Endothelial cell of umbilical vein (primary cell): ENCODE results near the gene CHEK2. TPM values are rescaled to one million over a fixed set of nuclear protein-coding genes. Genes with fewer than 3 reads are reported as not detected.

Experiments used
- BruUV-seq: library from RNA; stranded (reverse); fragments of 400-500 nt; replicated peaks from 2 replicates; lab custom pipeline; 2021; lab: Mats Ljungman, UMichigan
- CTCF ChIA-PET: fragments of 300-600, 350-600 bp; sonication (Branson Sonifier 250); formaldehyde crosslinking; loops from one replicate; lab custom pipeline; 2021; ENCODE audit warnings: antibody characterized with exemption, inconsistent platforms; lab: Charles Lee
- POLR2A ChIA-PET: fragments of 300-600, 350-600 bp; sonication (Branson Sonifier 250); formaldehyde crosslinking; loops from one replicate; lab custom pipeline; 2021; ENCODE audit warnings: antibody characterized with exemption, inconsistent platforms; lab: Charles Lee
- DNase-seq: peaks from one replicate; pipeline ENCODE4 v3.0.0-alpha.2; 2011; ENCODE audit warnings: low read depth, low spot score
- FAIRE-seq: peaks from 2 replicates; lab custom pipeline; 2011; peaks lifted over from hg19 to GRCh38; lab: Jason Lieb, UNC
- H2AFZ ChIP-seq: 2 replicates; pipeline ENCODE4 v1.6.0; 2012; ENCODE audit warnings: low read depth, low read length, control low read depth, inconsistent platforms
- H3K27ac ChIP-seq: 2 replicates; pipeline ENCODE4 v1.5.1; 2011; ENCODE audit warnings: low read depth, mild to moderate bottlenecking, control low read depth, low read length, moderate library complexity; ENCODE audit not compliant: insufficient read depth
- H3K27me3 ChIP-seq, 2 experiments: 2 replicates each; pipeline versions ENCODE4 v1.6.0 to v1.6.1; 2011; ENCODE audit warnings: low read length in 2 of 2, mixed read lengths in 1 of 2; ENCODE audit not compliant: control insufficient read depth in 2 of 2, insufficient read depth in 2 of 2
- H3K36me3 ChIP-seq, 2 experiments: 2 replicates in 1 of 2; 3 replicates in 1 of 2; pipeline ENCODE4 v1.5.1; 2011; ENCODE audit warnings: low read length in 2 of 2, mild to moderate bottlenecking in 1 of 2, moderate library complexity in 1 of 2; ENCODE audit not compliant: control insufficient read depth in 2 of 2, insufficient read depth in 2 of 2; ENCODE audit errors: extremely low read depth in 1 of 2
- H3K4me1 ChIP-seq: 3 replicates; pipeline ENCODE4 v1.5.1; 2011; ENCODE audit warnings: mild to moderate bottlenecking, low read length; ENCODE audit not compliant: control insufficient read depth, insufficient read depth; ENCODE audit errors: extremely low read depth
- H3K4me2 ChIP-seq: 2 replicates; pipeline ENCODE4 v1.6.1; 2011; ENCODE audit warnings: low read length, control low read depth, mixed read lengths; ENCODE audit not compliant: insufficient read depth
- H3K4me3 ChIP-seq, 3 experiments: fragments of 200-600 bp in 1 of 3; sonication (generic), shearing (Covaris generic) in 1 of 3; replicated peaks in 1 of 3; 2 replicates each; pipeline ENCODE4 v1.5.1; 2011 to 2016; ENCODE audit warnings: control low read depth in 3 of 3, low read length in 3 of 3, mild to moderate bottlenecking in 2 of 3, inconsistent platforms in 1 of 3, low read depth in 1 of 3, moderate library complexity in 1 of 3; ENCODE audit not compliant: insufficient read depth in 1 of 3
- H3K79me2 ChIP-seq: 2 replicates; pipeline ENCODE4 v1.6.0; 2012; ENCODE audit warnings: low read length, inconsistent platforms; ENCODE audit not compliant: control insufficient read depth, insufficient read depth
- H3K9ac ChIP-seq: replicated peaks from 2 replicates; pipeline ENCODE3; 2011; ENCODE audit warnings: low read length, control low read depth; ENCODE audit not compliant: insufficient read depth; ENCODE audit errors: extremely low read depth
- H3K9me1 ChIP-seq: replicated peaks from 3 replicates; pipeline ENCODE4 v1.6.0; 2011; ENCODE audit warnings: mild to moderate bottlenecking, low read length; ENCODE audit not compliant: control insufficient read depth, insufficient read depth; ENCODE audit errors: extremely low read depth
- H3K9me3 ChIP-seq: replicated peaks from 2 replicates; pipeline ENCODE4 v1.5.1; 2012; ENCODE audit warnings: low read length, inconsistent platforms; ENCODE audit not compliant: control insufficient read depth, insufficient read depth
- H4K20me1 ChIP-seq: replicated peaks from 2 replicates; pipeline ENCODE3; 2011; ENCODE audit warnings: mild to moderate bottlenecking, low read length; ENCODE audit not compliant: control insufficient read depth, insufficient read depth; ENCODE audit errors: extremely low read depth
- CTCF ChIP-seq, 2 donors: IDR thresholded peaks; 1 replicate in 1 of 2; 2 replicates in 1 of 2; pipeline ENCODE4 v1.5.1; 2011; ENCODE audit warnings: low read length in 2 of 2, mild to moderate bottlenecking in 2 of 2, moderate library complexity in 2 of 2, control low read depth in 1 of 2, inconsistent platforms in 1 of 2, low read depth in 1 of 2; ENCODE audit not compliant: insufficient read depth in 1 of 2; ENCODE audit errors: extremely low read depth in 1 of 2
- FOS ChIP-seq: IDR thresholded peaks from 2 replicates; pipeline ENCODE4 v1.6.1; 2011; ENCODE audit warnings: mild to moderate bottlenecking, low read length, moderate library complexity, borderline replicate concordance; ENCODE audit not compliant: insufficient read depth
- GATA2 ChIP-seq: IDR thresholded peaks from 2 replicates; pipeline ENCODE4 v1.7.0; 2011; ENCODE audit warnings: low read depth, mild to moderate bottlenecking, moderate library complexity, mixed read lengths, low read length; ENCODE audit not compliant: insufficient read length, insufficient read depth
- JUN ChIP-seq: IDR thresholded peaks from 2 replicates; pipeline ENCODE4 v1.6.1; 2011; ENCODE audit warnings: borderline replicate concordance, low read depth; ENCODE audit not compliant: insufficient read length, insufficient read depth
- MAX ChIP-seq: IDR thresholded peaks from 2 replicates; pipeline ENCODE4 v1.6.1; 2011; ENCODE audit not compliant: insufficient read depth, insufficient read length
- MYC ChIP-seq: IDR thresholded peaks from one replicate; pipeline ENCODE4 v1.6.1; 2011; ENCODE audit warnings: mild to moderate bottlenecking, low read depth, low read length
- POLR2AphosphoS5 ChIP-seq: IDR thresholded peaks from 2 replicates; pipeline ENCODE4 v1.6.1; 2012; ENCODE audit warnings: low read depth, mild to moderate bottlenecking, control low read depth, low read length, moderate library complexity; ENCODE audit not compliant: insufficient read depth
- dilution Hi-C: fragments of 300-500 bp; cut with MboI; formaldehyde crosslinking; loops from one replicate; pipeline ENCODE4 v1.15.0; 2019; ENCODE audit warnings: low sequenced_read_pairs; ENCODE audit not compliant: extremely low pct_ligation_motif_present
- intact Hi-C: fragments of 100-400 bp; cut with micrococcal nuclease; formaldehyde crosslinking; loops from one replicate; pipeline ENCODE4 v1.10.0; 2022
- polyA plus RNA-seq, 4 experiments: library from polyadenylated mRNA; depleted of rRNA in 3 of 4; stranded (reverse) in 3 of 4; unstranded in 1 of 4; fragments of >200 nt; gene quantifications; 2 replicates each; pipeline versions ENCODE4 v1.2.1 to v1.2.3, GENCODE V29; 2011 to 2012; ENCODE audit warnings: missing spikeins in 1 of 4
- total RNA-seq: library from RNA; stranded (reverse); gene quantifications from 2 replicates; pipeline ENCODE4 v1.2.3, GENCODE V29; 2021

Gene CHEK2
- total and polyA plus RNA-seq, 2 donors (not counting 3 experiments of a cell fraction or from before 2014, with no cell fraction given), result 24.6 to 24.9 TPM

GRCh38 chr22:28742562-28742962 lies 942 bp upstream of the CHEK2 start:
- no peaks in the 10 kb centered on the region for H4K20me1 ChIP-seq
- DNase-seq (no peak), FAIRE-seq (no peak)
- no peak for TF ChIP-seq JUN
- TF ChIP-seq MYC, result no peak
- TF ChIP-seq MAX, result no peak
- no peak for TF ChIP-seq GATA2
- no peak for TF ChIP-seq FOS
- no peak for TF ChIP-seq POLR2AphosphoS5
- no peak for TF ChIP-seq CTCF (IDR thresholded peaks at IDR 0.05; ENCODE audit: extremely low read depth in 1 of 2, insufficient read depth in 1 of 2, low read depth in 1 of 2, low read length in 2 of 2)
- H3K79me2 ChIP-seq, result peaks cover 11% of the 10 kb centered on the region
- peak overlapping the region; percentile 89 for H3K9ac ChIP-seq
- no peaks in the 10 kb centered on the region for H3K27me3 ChIP-seq
- peak overlapping the region; percentile 63 for H2AFZ ChIP-seq
- CTCF ChIA-PET, result interaction anchor here (1.0 kb wide), 1 partner anchor 142 kb away, joined by 3 read pairs; no protein-coding TSS in a partner anchor
- POLR2A ChIA-PET, result no interaction called here
- dilution Hi-C loops (no loop called here), intact Hi-C loops (loop anchor here (1.0 to 10.0 kb wide), 7 partner anchors 8 to 882 kb away; partner anchors contain the start of genes CCDC117 and XBP1)
- H3K4me1 ChIP-seq, result peaks cover 12% of the 10 kb centered on the region
- no peaks in the 10 kb centered on the region for H3K9me1 ChIP-seq
- H3K9me3 ChIP-seq, result no peaks in the 10 kb centered on the region
- peaks cover 8% of the 10 kb centered on the region in 2 experiments for H3K36me3 ChIP-seq
- peak overlapping the region; percentile 98 for H3K4me2 ChIP-seq
- no TSS peak for BruUV-seq
- H3K27ac ChIP-seq, result peak overlapping the region; percentile 84
- H3K4me3 ChIP-seq, result peak overlapping the region; percentile 42 to 77 (median 74)
